ENCODE measurements around the gene UBXN11.

- TF ChIP-seq POLR2A (IDR thresholded peaks at IDR 0.05; ENCODE audit: low read depth, low read length) (no peak), POLR2AphosphoS5 (IDR thresholded peaks at IDR 0.05; ENCODE audit: low read depth, low read length) (no peak)
Measured at GRCh38 chr1:26287811-26288210, 18.6 kb downstream of the UBXN11 start.

All from GM12892 (cell line).